Cardiac muscle cell (in vitro differentiated cells and primary cell): ENCODE measurements around the gene HMGXB4. TPM values are rescaled to one million over a fixed set of nuclear protein-coding genes. Genes with fewer than 3 reads are reported as not detected.
A peak's percentile ranks its signal among the peaks of the same experiment; 100 is the strongest.

Source experiments
- DNase-seq, 2 donors: peaks; one replicate each; pipeline versions ENCODE4 v3.0.0 to v3.0.0-alpha.2; 2010 to 2017; ENCODE audit warnings: low read depth in 1 of 2, low spot score in 1 of 2
- H3K27ac ChIP-seq: fragments of 200-600 bp; sonication (generic); 2 replicates; pipeline ENCODE4 v1.5.1; 2016
- H3K27me3 ChIP-seq: fragments of 200-600 bp; sonication (generic); 2 replicates; pipeline ENCODE4 v1.6.0; 2016; ENCODE audit warnings: control low read depth
- H3K36me3 ChIP-seq: fragments of 200-600 bp; sonication (generic); 2 replicates; pipeline ENCODE4 v1.5.1; 2016; ENCODE audit warnings: control low read depth
- H3K4me1 ChIP-seq: fragments of 200-600 bp; sonication (generic); 2 replicates; pipeline ENCODE4 v1.8.1; 2017; ENCODE audit warnings: low read depth, mild to moderate bottlenecking, mixed run types
- H3K4me3 ChIP-seq: fragments of 200-600 bp; sonication (generic); 2 replicates; pipeline ENCODE4 v1.5.1; 2016; ENCODE audit warnings: mild to moderate bottlenecking
- H3K9me3 ChIP-seq: fragments of 200-600 bp; sonication (generic); 2 replicates; pipeline ENCODE4 v1.5.1; 2017; ENCODE audit warnings: low read depth, mild to moderate bottlenecking, control low read depth
- polyA plus RNA-seq: library from polyadenylated mRNA; unstranded; fragments of >200 nt; fragmentation: Nextera tagmentation; extraction: Ambion mirVana; gene quantifications from 2 replicates; pipeline ENCODE4 v1.2.1, GENCODE V29; 2016
- total RNA-seq: library from RNA; depleted of rRNA; stranded (reverse); fragments of >200 nt; gene quantifications from 2 replicates; pipeline ENCODE4 v1.2.3, GENCODE V29; 2016
- TF ChIP-seq, protein P1 (sequence below): IDR thresholded peaks from 2 replicates; pipeline ENCODE4 v1.5.1; 2012; ENCODE audit warnings: low read depth, mild to moderate bottlenecking, low read length

The HMGXB4 gene
- total and polyA plus RNA-seq, 2 experiments from 2014 or later, result 16.8 to 17.7 TPM

DNA sequence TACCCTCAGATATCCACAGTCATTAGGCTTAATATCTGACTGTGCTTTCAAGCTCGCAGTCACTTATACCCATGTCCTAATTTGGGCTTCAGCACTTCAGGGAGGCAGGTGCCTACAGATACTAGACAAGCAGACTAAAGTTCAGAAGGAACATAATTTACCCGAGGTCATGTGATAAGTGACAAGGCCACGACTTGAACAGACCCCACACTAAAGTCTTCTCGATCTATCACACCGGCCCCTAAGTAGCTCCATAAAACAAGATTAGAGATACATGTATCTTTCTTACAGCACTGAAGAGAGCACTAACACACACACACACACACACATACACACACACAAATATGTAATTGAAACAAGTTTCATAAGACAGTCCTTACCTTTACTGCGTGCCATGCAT, 75.0 kb downstream of the HMGXB4 start:
- H3K9me3 ChIP-seq, result no peaks in the 10 kb centered on the region
- H3K36me3 ChIP-seq, result peaks cover 38% of the 10 kb centered on the region
- H3K4me3 ChIP-seq, result no peak overlapping the region
- H3K4me1 ChIP-seq, result peaks cover 16% of the 10 kb centered on the region
- DNase-seq, result peak in 1 of 2 donors; percentile 54
- H3K27ac ChIP-seq, result peak overlapping the region; percentile 83
- H3K27me3 ChIP-seq, result no peaks in the 10 kb centered on the region
- TF ChIP-seq, protein P1, sequence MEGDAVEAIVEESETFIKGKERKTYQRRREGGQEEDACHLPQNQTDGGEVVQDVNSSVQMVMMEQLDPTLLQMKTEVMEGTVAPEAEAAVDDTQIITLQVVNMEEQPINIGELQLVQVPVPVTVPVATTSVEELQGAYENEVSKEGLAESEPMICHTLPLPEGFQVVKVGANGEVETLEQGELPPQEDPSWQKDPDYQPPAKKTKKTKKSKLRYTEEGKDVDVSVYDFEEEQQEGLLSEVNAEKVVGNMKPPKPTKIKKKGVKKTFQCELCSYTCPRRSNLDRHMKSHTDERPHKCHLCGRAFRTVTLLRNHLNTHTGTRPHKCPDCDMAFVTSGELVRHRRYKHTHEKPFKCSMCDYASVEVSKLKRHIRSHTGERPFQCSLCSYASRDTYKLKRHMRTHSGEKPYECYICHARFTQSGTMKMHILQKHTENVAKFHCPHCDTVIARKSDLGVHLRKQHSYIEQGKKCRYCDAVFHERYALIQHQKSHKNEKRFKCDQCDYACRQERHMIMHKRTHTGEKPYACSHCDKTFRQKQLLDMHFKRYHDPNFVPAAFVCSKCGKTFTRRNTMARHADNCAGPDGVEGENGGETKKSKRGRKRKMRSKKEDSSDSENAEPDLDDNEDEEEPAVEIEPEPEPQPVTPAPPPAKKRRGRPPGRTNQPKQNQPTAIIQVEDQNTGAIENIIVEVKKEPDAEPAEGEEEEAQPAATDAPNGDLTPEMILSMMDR, result no peak

DNA sequence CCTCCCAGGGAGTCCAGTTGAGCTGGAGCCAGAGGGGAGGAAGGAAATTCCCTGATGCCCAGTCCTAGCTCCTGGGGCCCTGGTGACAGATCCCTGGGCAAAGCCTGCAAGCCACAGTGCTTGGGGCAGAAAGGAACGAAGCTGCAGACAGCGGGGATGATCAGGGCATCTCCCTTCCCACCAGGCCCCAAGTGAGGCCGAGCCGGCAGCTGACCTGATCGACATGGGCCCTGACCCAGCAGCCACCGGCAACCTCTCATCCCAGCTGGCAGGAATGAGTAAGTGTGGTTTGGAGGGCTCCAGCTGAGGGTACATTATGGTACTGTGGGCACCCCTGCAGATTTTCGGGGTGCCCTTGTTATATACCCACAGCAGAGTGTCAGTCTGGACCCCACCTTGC, 75.9 kb downstream of the HMGXB4 start:
- no peak for DNase-seq
- H3K4me3 ChIP-seq, result no peak overlapping the region
- TF ChIP-seq, protein P1, result no peak
- peak overlapping the region; percentile 83 for H3K27ac ChIP-seq
- H3K36me3 ChIP-seq, result peaks cover 33% of the 10 kb centered on the region
- H3K4me1 ChIP-seq, result peaks cover 16% of the 10 kb centered on the region
- no peaks in the 10 kb centered on the region for H3K9me3 ChIP-seq
- no peaks in the 10 kb centered on the region for H3K27me3 ChIP-seq

DNA sequence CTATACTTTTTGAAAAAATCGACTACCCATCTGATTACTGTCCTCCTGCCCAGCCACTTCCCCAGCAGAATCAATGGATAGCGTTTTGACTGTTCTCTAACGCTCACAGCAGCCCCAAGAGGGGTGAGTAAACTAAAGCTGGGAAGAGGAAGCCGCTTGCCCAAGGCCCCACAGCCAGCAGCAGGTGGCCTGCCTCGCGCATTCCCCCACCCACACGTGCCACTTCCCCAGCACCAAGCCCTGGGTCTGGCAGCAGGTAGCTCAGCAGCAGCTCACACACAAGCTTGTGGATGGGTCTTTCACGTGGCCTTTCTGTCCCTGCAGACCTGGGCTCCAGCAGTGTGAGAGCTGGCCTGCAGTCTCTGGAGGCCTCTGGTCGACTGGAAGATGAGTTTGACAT, 76.7 kb downstream of the HMGXB4 start:
- Histone ChIP-seq H3K27me3 (no peaks in the 10 kb centered on the region), H3K4me1 (peaks cover 16% of the 10 kb centered on the region), H3K4me3 (no peak overlapping the region), H3K27ac (peak overlapping the region; percentile 60), H3K9me3 (no peaks in the 10 kb centered on the region), H3K36me3 (peaks cover 28% of the 10 kb centered on the region)
- no peak for DNase-seq
- TF ChIP-seq, protein P1, result no peak

DNA sequence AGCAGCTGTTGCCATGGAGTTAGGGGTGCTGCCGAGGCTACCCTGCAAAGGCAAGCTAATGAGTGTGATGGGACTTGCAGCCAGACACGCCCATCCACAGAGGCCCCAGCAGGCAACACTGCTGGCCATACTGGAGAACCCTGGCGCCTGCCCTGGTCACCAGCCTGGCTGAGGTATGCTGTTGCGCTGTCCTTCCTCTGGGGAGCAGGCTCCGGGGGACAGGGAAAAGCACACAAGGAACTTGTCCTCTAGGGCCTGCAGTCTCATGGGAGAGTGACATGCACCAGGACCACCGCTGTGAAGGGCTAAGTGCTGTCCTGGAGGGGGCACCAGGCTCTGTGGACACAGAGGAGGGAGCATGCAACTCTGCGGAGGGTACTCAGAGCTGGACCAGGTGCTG, 78.2 kb downstream of the HMGXB4 start:
- H3K4me1 ChIP-seq, result peaks cover 16% of the 10 kb centered on the region
- H3K27me3 ChIP-seq, result no peaks in the 10 kb centered on the region
- TF ChIP-seq, protein P1, result no peak
- no peaks in the 10 kb centered on the region for H3K9me3 ChIP-seq
- H3K4me3 ChIP-seq, result no peak overlapping the region
- peaks cover 25% of the 10 kb centered on the region for H3K36me3 ChIP-seq
- peak overlapping the region; percentile 9 for H3K27ac ChIP-seq
- DNase-seq, result no peak

DNA sequence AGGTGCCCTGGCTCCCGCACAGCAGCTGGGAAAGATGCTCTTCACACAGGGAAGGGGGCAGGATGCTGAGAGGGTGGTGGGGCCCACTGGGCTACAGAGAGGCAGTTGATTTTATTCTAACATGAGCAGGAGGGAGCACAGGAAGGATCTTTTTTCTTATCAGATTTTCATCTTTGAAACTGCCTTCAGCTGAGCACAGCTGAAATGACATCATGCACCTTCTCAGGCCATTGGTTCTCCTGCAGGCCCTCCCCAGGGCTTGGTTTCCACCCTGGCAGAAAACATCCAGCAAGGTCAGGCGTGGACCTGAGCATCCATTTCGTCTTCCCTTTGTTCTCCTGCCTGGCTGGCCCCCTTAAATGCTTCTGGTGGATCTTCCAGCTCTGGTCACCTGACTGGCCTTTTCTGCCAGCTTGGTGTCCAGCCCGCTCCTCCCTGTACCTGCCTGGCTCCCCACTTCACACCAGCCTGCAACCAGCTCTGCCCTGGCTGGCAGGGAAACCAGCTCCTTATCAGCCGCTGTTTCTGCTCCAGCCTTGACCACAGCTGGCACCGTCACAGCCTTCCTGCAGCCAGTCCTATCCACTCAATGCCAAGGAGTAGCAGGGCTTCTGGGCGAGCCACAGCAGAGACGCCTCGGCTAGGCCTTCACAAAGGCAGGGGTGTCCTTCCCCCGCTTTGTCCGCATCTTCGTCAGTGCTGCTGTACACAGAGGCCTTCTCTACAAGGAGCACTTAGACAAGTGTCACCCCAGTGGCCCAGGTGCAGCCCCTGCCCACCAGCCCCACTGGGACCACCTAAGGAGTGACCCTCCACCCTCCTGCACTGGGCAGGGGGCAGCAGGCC, 78.9 kb downstream of the HMGXB4 start:
- TF ChIP-seq, protein P1, result no peak
- Histone ChIP-seq H3K27me3 (no peaks in the 10 kb centered on the region), H3K9me3 (no peaks in the 10 kb centered on the region), H3K4me1 (peaks cover 15% of the 10 kb centered on the region), H3K36me3 (peaks cover 25% of the 10 kb centered on the region), H3K27ac (no peak overlapping the region), H3K4me3 (no peak overlapping the region)
- DNase-seq, result no peak
